Stomach smooth muscle (tissue), 2 donors: ENCODE measurements around the gene NPSR1.
"Not testable (repeated sequence)": the region's sequence is repeated elsewhere in the genome, so short reads cannot be mapped to it uniquely, and the experiment has no call there.

Experiments used
- H3K27ac ChIP-seq: one replicate; pipeline ENCODE4 v1.7.0; 2013; ENCODE audit warnings: mild to moderate bottlenecking, low read length, inconsistent platforms
- H3K27me3 ChIP-seq, 2 donors: one replicate each; pipeline ENCODE4 v1.7.0; 2013; ENCODE audit warnings: low read length in 2 of 2; ENCODE audit not compliant: insufficient read depth in 2 of 2, control insufficient read depth in 1 of 2
- H3K36me3 ChIP-seq, 2 donors: one replicate each; pipeline ENCODE4 v1.7.0; 2013; ENCODE audit warnings: low read length in 2 of 2; ENCODE audit not compliant: control insufficient read depth in 2 of 2, insufficient read depth in 2 of 2
- H3K4me1 ChIP-seq: one replicate; pipeline ENCODE4 v1.7.0; 2013; ENCODE audit warnings: low read length; ENCODE audit not compliant: control insufficient read depth, insufficient read depth
- H3K4me3 ChIP-seq, 2 donors: one replicate each; pipeline ENCODE4 v1.7.0; 2013; ENCODE audit warnings: low read length in 2 of 2
- H3K9ac ChIP-seq, 2 donors: one replicate each; pipeline ENCODE4 v1.7.0; 2013; ENCODE audit warnings: low read length in 2 of 2, mild to moderate bottlenecking in 1 of 2
- H3K9me3 ChIP-seq, 2 donors: one replicate each; pipeline ENCODE4 v1.7.0; 2013; ENCODE audit warnings: low read length in 2 of 2; ENCODE audit not compliant: control insufficient read depth in 2 of 2
- donor health status: healthy.
- donor health status: Pancreatic carcinoma.

The NPSR1 gene

DNA sequence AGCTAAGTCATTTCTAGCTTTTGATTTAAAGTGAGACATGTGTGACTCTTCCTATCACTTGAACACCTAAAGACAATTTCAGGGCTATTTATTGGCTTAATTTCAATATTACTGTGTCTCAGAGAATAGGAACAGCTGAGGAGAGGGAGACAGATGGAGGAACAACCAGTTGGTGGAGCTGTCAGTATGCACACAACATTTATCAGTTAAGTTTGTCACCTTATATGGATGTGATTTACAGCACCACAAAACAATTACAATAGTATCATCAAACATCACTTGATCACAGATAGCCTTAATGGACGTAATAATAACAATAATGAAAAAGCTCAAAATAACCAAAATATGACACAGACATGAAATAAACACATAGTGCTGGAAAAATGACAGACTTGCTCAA, 129.6 kb downstream of the NPSR1 start:
- H3K9me3 ChIP-seq: no peaks in the 10 kb centered on the region
- H3K27me3 ChIP-seq: no peaks in the 10 kb centered on the region
- H3K36me3 ChIP-seq: no peaks in the 10 kb centered on the region
- no peaks in the 10 kb centered on the region for H3K4me1 ChIP-seq
- H3K9ac ChIP-seq: no peak overlapping the region
- H3K27ac ChIP-seq: no peak overlapping the region
- H3K4me3 ChIP-seq: no peak overlapping the region

DNA sequence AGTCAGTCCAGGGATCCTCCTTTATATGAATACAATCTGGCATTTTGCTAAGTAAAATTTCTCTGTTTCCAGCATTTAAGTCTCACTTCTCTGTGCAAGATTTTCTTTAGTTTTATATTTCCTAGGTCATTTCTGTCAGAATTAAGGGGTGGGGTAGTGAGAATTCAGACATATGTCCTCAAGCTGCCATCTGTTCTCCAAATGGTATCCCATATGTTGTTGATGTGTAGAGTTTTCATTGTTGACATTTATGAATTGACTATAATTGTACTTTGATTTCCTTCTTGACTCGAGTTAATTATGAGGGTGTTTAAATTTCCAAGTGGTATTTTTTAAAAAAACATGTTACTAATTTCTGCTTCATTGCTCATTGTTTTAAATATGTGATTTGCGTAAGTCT, 148.8 kb downstream of the NPSR1 start:
- H3K4me1 ChIP-seq: no peaks in the 10 kb centered on the region
- H3K36me3 ChIP-seq: no peaks in the 10 kb centered on the region
- H3K27me3 ChIP-seq: peaks cover 0 to 2% of the 10 kb centered on the region in 2 donors
- no peak overlapping the region for H3K4me3 ChIP-seq
- H3K9me3 ChIP-seq: peaks cover 0 to 6% of the 10 kb centered on the region in 2 donors
- no peak overlapping the region for H3K9ac ChIP-seq
- no peak overlapping the region for H3K27ac ChIP-seq

- Histone ChIP-seq H3K27me3 (peaks cover 0 to 2% of the 10 kb centered on the region in 2 donors), H3K4me3 (no peak overlapping the region), H3K36me3 (no peaks in the 10 kb centered on the region), H3K9ac (no peak overlapping the region), H3K9me3 (peaks cover 0 to 6% of the 10 kb centered on the region in 2 donors), H3K4me1 (no peaks in the 10 kb centered on the region), H3K27ac (no peak overlapping the region)
Observed at GRCh38 chr7:34807548-34808340, 149.7 kb downstream of the NPSR1 start.

DNA sequence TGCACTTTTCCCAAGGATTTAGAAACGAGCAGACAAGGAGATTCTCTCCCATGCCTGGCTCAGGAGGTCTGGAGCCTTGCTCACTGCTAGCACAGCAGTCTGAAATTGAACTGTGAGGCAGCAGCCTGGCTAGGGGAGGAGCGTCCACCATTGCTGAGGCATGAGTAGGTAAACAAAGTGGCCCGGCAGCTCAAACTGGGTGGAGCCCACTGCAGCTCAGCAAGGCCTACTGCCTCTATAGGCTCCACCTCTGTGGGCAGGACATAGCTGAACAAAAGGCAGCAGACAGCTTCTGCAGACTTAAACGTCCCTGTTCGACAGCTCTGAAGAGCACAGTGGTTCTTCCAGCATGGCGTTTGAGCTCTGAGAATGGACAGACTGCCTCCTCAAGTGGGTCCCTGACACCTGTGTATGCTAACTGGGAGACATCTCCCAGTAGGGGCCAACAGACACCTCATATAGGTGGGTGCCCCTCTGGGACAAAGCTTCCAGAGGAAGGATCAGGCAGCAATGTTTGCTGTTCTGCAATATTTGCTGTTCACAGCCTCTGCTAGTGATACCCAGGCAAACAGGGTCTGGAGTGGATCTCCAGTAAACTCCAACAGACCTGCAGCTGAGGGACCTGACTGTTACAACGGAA, 156.3 kb downstream of the NPSR1 start:
- H3K9me3 ChIP-seq, H3K27me3 ChIP-seq, H3K27ac ChIP-seq, H3K4me1 ChIP-seq, H3K36me3 ChIP-seq, H3K4me3 ChIP-seq, H3K9ac ChIP-seq: not testable (repeated sequence)

DNA sequence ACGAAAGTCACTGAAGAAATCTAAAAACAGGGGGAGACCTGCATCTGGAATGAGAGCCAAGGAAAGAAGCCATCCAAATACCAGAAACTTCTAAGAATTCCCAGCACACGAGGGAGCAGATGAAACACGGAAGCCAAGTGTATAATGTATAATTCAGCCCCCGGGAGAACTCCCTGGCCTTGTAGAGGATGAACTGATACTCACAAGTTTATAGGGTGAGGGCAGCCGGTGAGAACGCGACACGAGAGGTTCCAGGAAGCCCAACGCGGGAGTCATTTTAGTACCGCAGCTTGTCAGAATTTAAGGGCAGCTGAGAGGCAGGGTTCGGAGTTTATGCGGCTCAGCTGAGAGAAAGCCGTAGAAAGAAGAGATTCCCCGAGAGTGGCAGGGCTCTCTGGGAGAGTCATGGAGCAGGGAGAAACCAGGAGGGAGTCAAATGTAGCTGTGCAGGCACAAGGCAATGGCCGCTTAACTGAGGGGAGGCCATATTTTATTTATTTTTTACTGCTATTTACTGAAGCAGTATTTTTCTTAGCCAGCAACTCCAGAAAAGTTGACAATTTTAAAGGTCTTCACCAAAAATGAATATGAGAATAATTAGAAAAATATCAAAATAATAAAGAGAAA, 164.0 kb downstream of the NPSR1 start:
- no peak overlapping the region for H3K4me3 ChIP-seq
- H3K27ac ChIP-seq: no peak overlapping the region
- H3K9ac ChIP-seq: no peak overlapping the region
- H3K9me3 ChIP-seq: no peaks in the 10 kb centered on the region
- H3K36me3 ChIP-seq: no peaks in the 10 kb centered on the region
- no peaks in the 10 kb centered on the region for H3K4me1 ChIP-seq
- H3K27me3 ChIP-seq: no peaks in the 10 kb centered on the region

GRCh38 chr7:34823650-34824258, 165.7 kb downstream of the NPSR1 start:
- Histone ChIP-seq H3K4me3 (no peak overlapping the region), H3K9me3 (no peaks in the 10 kb centered on the region), H3K36me3 (no peaks in the 10 kb centered on the region), H3K4me1 (no peaks in the 10 kb centered on the region), H3K9ac (no peak overlapping the region), H3K27ac (no peak overlapping the region), H3K27me3 (no peaks in the 10 kb centered on the region)

GRCh38 chr7:34825221-34825620, 167.2 kb downstream of the NPSR1 start:
- no peaks in the 10 kb centered on the region for H3K36me3 ChIP-seq
- H3K4me3 ChIP-seq: no peak overlapping the region
- H3K9ac ChIP-seq: no peak overlapping the region
- H3K27me3 ChIP-seq: no peaks in the 10 kb centered on the region
- H3K27ac ChIP-seq: no peak overlapping the region
- H3K4me1 ChIP-seq: no peaks in the 10 kb centered on the region
- H3K9me3 ChIP-seq: no peaks in the 10 kb centered on the region

DNA sequence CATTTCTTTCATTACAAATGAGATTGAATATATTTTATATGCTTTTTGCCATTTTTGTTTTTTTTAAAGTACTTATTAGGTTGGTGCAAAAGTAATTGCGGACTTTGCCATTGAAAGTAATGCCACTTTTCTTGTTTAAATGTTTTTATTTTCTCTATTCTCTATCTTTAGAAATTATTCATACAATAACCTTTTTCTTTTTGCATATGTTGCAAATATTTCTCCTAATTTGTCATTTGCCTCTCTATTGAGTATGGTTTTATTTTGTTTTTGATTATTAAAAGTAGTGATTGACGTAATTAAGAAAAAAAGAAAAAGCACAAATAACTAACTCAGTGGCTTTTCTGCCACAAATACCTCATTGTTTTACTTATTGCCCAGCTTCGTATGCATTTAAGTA, 172.4 kb downstream of the NPSR1 start:
- H3K27me3 ChIP-seq: peaks cover 0 to 2% of the 10 kb centered on the region in 2 donors
- no peak overlapping the region for H3K9ac ChIP-seq
- H3K27ac ChIP-seq: no peak overlapping the region
- no peaks in the 10 kb centered on the region for H3K4me1 ChIP-seq
- H3K9me3 ChIP-seq: no peaks in the 10 kb centered on the region
- H3K4me3 ChIP-seq: no peak overlapping the region
- H3K36me3 ChIP-seq: no peaks in the 10 kb centered on the region

- no peaks in the 10 kb centered on the region for H3K9me3 ChIP-seq
- no peak overlapping the region for H3K27ac ChIP-seq
- no peak overlapping the region for H3K9ac ChIP-seq
- H3K4me3 ChIP-seq: no peak overlapping the region
- no peaks in the 10 kb centered on the region for H3K4me1 ChIP-seq
- peaks cover 0 to 2% of the 10 kb centered on the region in 2 donors for H3K27me3 ChIP-seq
- H3K36me3 ChIP-seq: no peaks in the 10 kb centered on the region
Observed at GRCh38 chr7:34831436-34831835, 173.4 kb downstream of the NPSR1 start.

DNA sequence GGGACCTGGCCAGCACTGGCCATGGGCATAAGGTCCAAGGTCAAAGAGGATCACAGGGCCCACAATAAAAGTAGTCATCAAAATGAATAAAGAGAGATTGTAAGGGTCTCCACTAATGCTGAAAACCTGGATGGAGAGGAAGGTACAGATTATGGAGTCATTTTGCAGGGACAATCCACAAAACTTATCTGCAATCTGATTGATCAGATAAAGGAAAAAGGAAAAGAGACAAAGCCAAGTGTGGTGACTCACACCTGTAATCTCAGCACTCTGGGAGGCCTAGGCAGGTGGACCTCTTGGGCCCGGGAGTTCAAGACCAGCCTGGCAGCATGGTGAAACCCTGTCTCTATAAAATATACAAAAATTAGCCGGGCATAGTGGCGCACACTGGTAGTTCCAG, 174.0 kb downstream of the NPSR1 start:
- Histone ChIP-seq H3K4me3 (no peak overlapping the region), H3K9ac (no peak overlapping the region), H3K27me3 (peaks cover 0 to 2% of the 10 kb centered on the region in 2 donors), H3K9me3 (no peaks in the 10 kb centered on the region), H3K27ac (no peak overlapping the region), H3K36me3 (no peaks in the 10 kb centered on the region), H3K4me1 (no peaks in the 10 kb centered on the region)
